Psoas muscle (tissue), 8 donors: ENCODE measurements around the gene SZRD1. TPM values are rescaled to one million over a fixed set of nuclear protein-coding genes. Genes with fewer than 3 reads are reported as not detected.
A peak's percentile ranks its signal among the peaks of the same experiment; 100 is the strongest.

Source experiments
- ATAC-seq, 4 donors: fragments of 200-7000 bp; cut with Tn5 transposase; one replicate each; pipeline ENCODE4 v1.9.1; 2020; ENCODE audit warnings: moderate library complexity in 3 of 4, mild to moderate bottlenecking in 2 of 4
- DNase-seq, 2 donors: peaks; one replicate each; pipeline ENCODE4 v3.0.0-alpha.2; 2020
- H3K27ac ChIP-seq: fragments of 200-600 bp; one replicate; pipeline ENCODE4 v1.8.0; 2022
- H3K27me3 ChIP-seq, 3 donors: fragments of 200-600 bp in 1 of 3; one replicate each; pipeline versions ENCODE4 v1.6.1 to v1.8.0; 2013 to 2022; ENCODE audit warnings: low read length in 2 of 3, mild to moderate bottlenecking in 2 of 3, moderate library complexity in 1 of 3; ENCODE audit not compliant: insufficient read depth in 3 of 3
- H3K36me3 ChIP-seq, 2 donors: fragments of 200-600 bp in 1 of 2; one replicate each; pipeline versions ENCODE4 v1.6.1 to v1.8.0; 2013 to 2022; ENCODE audit warnings: low read depth in 1 of 2, mild to moderate bottlenecking in 1 of 2, moderate library complexity in 1 of 2; ENCODE audit not compliant: insufficient read depth in 1 of 2
- H3K4me1 ChIP-seq: fragments of 200-600 bp; one replicate; pipeline ENCODE4 v1.8.0; 2022
- H3K4me3 ChIP-seq: fragments of 200-600 bp; one replicate; pipeline ENCODE4 v1.8.0; 2022; ENCODE audit warnings: mild to moderate bottlenecking
- H3K9me3 ChIP-seq: fragments of 200-600 bp; one replicate; pipeline ENCODE4 v1.8.0; 2022
- CTCF ChIP-seq: fragments of 200-600 bp; IDR thresholded peaks from one replicate; pipeline ENCODE4 v1.8.0; 2022; ENCODE audit warnings: antibody characterized with exemption
- WGBS, 3 donors: extraction: QIAGEN DNeasy Blood & Tissue Kit; methylation state at CpG; one replicate each; pipeline versions ENCODE4 v1.1.6 to v1.1.7; 2013; 5-methylcytosine and 5-hydroxymethylcytosine counted together
- intact Hi-C, 2 donors: fragments of 100-400 bp; cut with DNase I; formaldehyde crosslinking; loops; one replicate each; pipeline versions ENCODE4 v1.11.0 to v1.14.2; 2022
- polyA plus RNA-seq, 3 donors: library from polyadenylated mRNA; stranded (reverse); fragments of 200-250 nt; gene quantifications; one replicate each; pipeline ENCODE4 v1.2.3, GENCODE V29; 2013
- total RNA-seq, 4 donors: library from RNA; stranded (reverse); fragmentation: NEBNext Ultra II Directional in 2 of 4; extraction: Animal tissue kit (Norgen Biotek cat#: 25700) in 2 of 4; gene quantifications; one replicate each; pipeline versions ENCODE4 v1.2.1 to v1.2.4, GENCODE V29; 2021 to 2023
- donor health status: healthy with polysubstance abuse.
- donor health status: DM: no; HTN: no; CAD: no; lungs with moderate emphysema.
- donor health status: Bipolar disorder and iron deficiency.
- donor health status: healthy.
- donor health status: DM: yes; HTN: yes; CAD: no.
- donor health status: DM: no; HTN: no; CAD: no.
- donor health status: DM: no; HTN: no; CAD: no.
- donor health status: DM: yes; HTN: yes; CAD: no.

Gene SZRD1
- total and polyA plus RNA-seq, 7 donors = 75.9 to 184 (median 142) TPM

- WGBS, 3 donors = 63 to 71% (median 66%) methylated on average over 21 of the region's 21 CpGs
- no peaks in the 10 kb centered on the region for H3K9me3 ChIP-seq
- peaks cover 66% of the 10 kb centered on the region for H3K4me1 ChIP-seq
- H3K27ac ChIP-seq = peak overlapping the region; percentile 70
- intact Hi-C loops = no loop called here
- H3K27me3 ChIP-seq = no peaks in the 10 kb centered on the region
- H3K4me3 ChIP-seq = no peak overlapping the region
- ATAC-seq (no peak), DNase-seq (no peak)
- peaks cover 0 to 42% of the 10 kb centered on the region in 2 donors for H3K36me3 ChIP-seq
- no peak for TF ChIP-seq CTCF
Observed at GRCh38 chr1:16392740-16393569, 25.9 kb downstream of the SZRD1 start.

GRCh38 chr1:16393570-16394521 lies 26.8 kb downstream of the SZRD1 start:
- H3K27ac ChIP-seq = peak overlapping the region; percentile 70
- ATAC-seq (peak; percentile 30 to 66 (median 48)), DNase-seq (peak in 1 of 2 donors; percentile 67)
- peaks cover 0 to 51% of the 10 kb centered on the region in 2 donors for H3K36me3 ChIP-seq
- no peaks in the 10 kb centered on the region for H3K27me3 ChIP-seq
- TF ChIP-seq CTCF = no peak
- 69 to 79% (median 70%) methylated on average over 10 of the region's 10 CpGs for WGBS, 3 donors
- peaks cover 62% of the 10 kb centered on the region for H3K4me1 ChIP-seq
- intact Hi-C loops = no loop called here
- H3K4me3 ChIP-seq = no peak overlapping the region
- no peaks in the 10 kb centered on the region for H3K9me3 ChIP-seq

GRCh38 chr1:16394977-16395376 lies 27.9 kb downstream of the SZRD1 start:
- intact Hi-C loops = no loop called here
- ATAC-seq (no peak), DNase-seq (no peak)
- Histone ChIP-seq H3K36me3 (peaks cover 0 to 61% of the 10 kb centered on the region in 2 donors), H3K4me1 (peaks cover 56% of the 10 kb centered on the region), H3K4me3 (no peak overlapping the region), H3K9me3 (no peaks in the 10 kb centered on the region), H3K27ac (no peak overlapping the region), H3K27me3 (no peaks in the 10 kb centered on the region)
- 88 to 91% (median 90%) methylated on average over 13 of the region's 13 CpGs for WGBS, 3 donors
- no peak for TF ChIP-seq CTCF

- Histone ChIP-seq H3K4me3 (no peak overlapping the region), H3K27ac (peak overlapping the region; percentile 77), H3K9me3 (no peaks in the 10 kb centered on the region), H3K4me1 (peaks cover 40% of the 10 kb centered on the region), H3K36me3 (peaks cover 0 to 63% of the 10 kb centered on the region in 2 donors), H3K27me3 (no peaks in the 10 kb centered on the region)
- TF ChIP-seq CTCF = no peak
- intact Hi-C loops = no loop called here
- WGBS, 3 donors = 27 to 43% (median 29%) methylated on average over 7 of the region's 7 CpGs
- ATAC-seq (peak; percentile 62 to 87 (median 71)), DNase-seq (peak; percentile 64 to 68)
Observed at GRCh38 chr1:16396591-16396990, 29.5 kb downstream of the SZRD1 start.
